ENCODE measurements around the gene TNS3.

DNA sequence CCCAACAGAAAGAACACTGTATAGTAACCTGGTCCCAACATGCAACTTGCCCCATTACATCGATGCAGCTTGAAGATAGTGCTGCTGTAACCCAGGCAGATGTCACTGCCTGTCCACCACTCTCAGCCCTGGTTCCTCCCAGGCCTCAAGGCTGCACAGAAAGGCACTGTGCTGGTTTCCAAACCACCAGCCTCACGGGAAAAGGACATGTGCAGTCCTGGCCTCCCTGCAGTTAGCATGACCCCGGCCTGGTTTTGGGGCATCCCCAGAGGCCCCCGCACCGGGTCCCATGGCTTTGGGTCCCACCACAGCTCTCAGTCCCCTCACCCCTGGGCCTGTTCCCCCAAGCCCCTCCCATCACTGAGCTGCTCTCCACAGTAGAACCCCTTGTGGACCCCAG is 214.5 kb downstream of the TNS3 start:
- TF ChIP-seq, protein P1, sequence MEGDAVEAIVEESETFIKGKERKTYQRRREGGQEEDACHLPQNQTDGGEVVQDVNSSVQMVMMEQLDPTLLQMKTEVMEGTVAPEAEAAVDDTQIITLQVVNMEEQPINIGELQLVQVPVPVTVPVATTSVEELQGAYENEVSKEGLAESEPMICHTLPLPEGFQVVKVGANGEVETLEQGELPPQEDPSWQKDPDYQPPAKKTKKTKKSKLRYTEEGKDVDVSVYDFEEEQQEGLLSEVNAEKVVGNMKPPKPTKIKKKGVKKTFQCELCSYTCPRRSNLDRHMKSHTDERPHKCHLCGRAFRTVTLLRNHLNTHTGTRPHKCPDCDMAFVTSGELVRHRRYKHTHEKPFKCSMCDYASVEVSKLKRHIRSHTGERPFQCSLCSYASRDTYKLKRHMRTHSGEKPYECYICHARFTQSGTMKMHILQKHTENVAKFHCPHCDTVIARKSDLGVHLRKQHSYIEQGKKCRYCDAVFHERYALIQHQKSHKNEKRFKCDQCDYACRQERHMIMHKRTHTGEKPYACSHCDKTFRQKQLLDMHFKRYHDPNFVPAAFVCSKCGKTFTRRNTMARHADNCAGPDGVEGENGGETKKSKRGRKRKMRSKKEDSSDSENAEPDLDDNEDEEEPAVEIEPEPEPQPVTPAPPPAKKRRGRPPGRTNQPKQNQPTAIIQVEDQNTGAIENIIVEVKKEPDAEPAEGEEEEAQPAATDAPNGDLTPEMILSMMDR (IDR thresholded peaks at IDR 0.05; ENCODE audit: insufficient read depth, low read length), result no peak
- no peak for TF ChIP-seq POLR2AphosphoS5 (IDR thresholded peaks at IDR 0.05; ENCODE audit: low read depth)
- TF ChIP-seq GABPA (IDR thresholded peaks at IDR 0.05; ENCODE audit: low read depth), result no peak
- TF ChIP-seq, protein P2, sequence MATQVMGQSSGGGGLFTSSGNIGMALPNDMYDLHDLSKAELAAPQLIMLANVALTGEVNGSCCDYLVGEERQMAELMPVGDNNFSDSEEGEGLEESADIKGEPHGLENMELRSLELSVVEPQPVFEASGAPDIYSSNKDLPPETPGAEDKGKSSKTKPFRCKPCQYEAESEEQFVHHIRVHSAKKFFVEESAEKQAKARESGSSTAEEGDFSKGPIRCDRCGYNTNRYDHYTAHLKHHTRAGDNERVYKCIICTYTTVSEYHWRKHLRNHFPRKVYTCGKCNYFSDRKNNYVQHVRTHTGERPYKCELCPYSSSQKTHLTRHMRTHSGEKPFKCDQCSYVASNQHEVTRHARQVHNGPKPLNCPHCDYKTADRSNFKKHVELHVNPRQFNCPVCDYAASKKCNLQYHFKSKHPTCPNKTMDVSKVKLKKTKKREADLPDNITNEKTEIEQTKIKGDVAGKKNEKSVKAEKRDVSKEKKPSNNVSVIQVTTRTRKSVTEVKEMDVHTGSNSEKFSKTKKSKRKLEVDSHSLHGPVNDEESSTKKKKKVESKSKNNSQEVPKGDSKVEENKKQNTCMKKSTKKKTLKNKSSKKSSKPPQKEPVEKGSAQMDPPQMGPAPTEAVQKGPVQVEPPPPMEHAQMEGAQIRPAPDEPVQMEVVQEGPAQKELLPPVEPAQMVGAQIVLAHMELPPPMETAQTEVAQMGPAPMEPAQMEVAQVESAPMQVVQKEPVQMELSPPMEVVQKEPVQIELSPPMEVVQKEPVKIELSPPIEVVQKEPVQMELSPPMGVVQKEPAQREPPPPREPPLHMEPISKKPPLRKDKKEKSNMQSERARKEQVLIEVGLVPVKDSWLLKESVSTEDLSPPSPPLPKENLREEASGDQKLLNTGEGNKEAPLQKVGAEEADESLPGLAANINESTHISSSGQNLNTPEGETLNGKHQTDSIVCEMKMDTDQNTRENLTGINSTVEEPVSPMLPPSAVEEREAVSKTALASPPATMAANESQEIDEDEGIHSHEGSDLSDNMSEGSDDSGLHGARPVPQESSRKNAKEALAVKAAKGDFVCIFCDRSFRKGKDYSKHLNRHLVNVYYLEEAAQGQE (IDR thresholded peaks at IDR 0.05; ENCODE audit: insufficient replicate concordance, low read depth), result no peak
- no peak for TF ChIP-seq SPI1 (IDR thresholded peaks at IDR 0.05; ENCODE audit: borderline replicate concordance, low read depth)

All from HL-60 (cell line).